ENCODE results near the gene ATP1B3.

GRCh38 chr3:141941093-141941492 is 64.7 kb downstream of the ATP1B3 start:
- no peak for TF ChIP-seq CTCF (conservative IDR thresholded peaks at IDR 0.05 in 1 of 2, IDR thresholded peaks at IDR 0.05 in 1 of 2; ENCODE audit: extremely low read depth in 1 of 2, insufficient read depth in 1 of 2, low read depth in 1 of 2, low read length in 2 of 2)
- TF ChIP-seq EZH2 (IDR thresholded peaks at IDR 0.05; ENCODE audit: borderline replicate concordance, low read length), result no peak
